GM23338 (cell line): ENCODE results near the gene WFS1. TPM values are rescaled to one million over a fixed set of nuclear protein-coding genes. Genes with fewer than 3 reads are reported as not detected.

ENCODE experiments used
- ATAC-seq: fragments of 200-7000 bp; cut with Tn5 transposase; 3 replicates; pipeline ENCODE4 v1.9.1; 2020
- DNase-seq: peaks from one replicate; pipeline ENCODE4 v3.0.0-alpha.2; 2015; ENCODE audit warnings: low spot score
- H2AFZ ChIP-seq: fragments of 200-600 bp; sonication (generic); 2 replicates; pipeline ENCODE4 v1.8.0; 2016; ENCODE audit warnings: antibody characterized with exemption, mild to moderate bottlenecking, moderate library complexity
- H3F3A ChIP-seq: fragments of 200-600 bp; sonication (generic); replicated peaks from 2 replicates; pipeline ENCODE4 v1.8.0; 2017; ENCODE audit warnings: antibody characterized with exemption, mixed run types, low read depth
- H3K27ac ChIP-seq: fragments of 200-600 bp; sonication (generic); 2 replicates; pipeline ENCODE4 v1.6.1; 2016; ENCODE audit warnings: low read depth
- H3K27me3 ChIP-seq: fragments of 200-600 bp; sonication (generic); 2 replicates; pipeline ENCODE4 v1.8.0; 2016; ENCODE audit warnings: mild to moderate bottlenecking, mixed run types, moderate library complexity; ENCODE audit not compliant: insufficient read depth
- H3K36me3 ChIP-seq: fragments of 200-600 bp; sonication (generic); 2 replicates; pipeline ENCODE4 v1.8.0; 2016; ENCODE audit warnings: mild to moderate bottlenecking; ENCODE audit not compliant: insufficient read depth
- H3K4me1 ChIP-seq: fragments of 200-600 bp; sonication (generic); 2 replicates; pipeline ENCODE4 v1.8.0; 2016; ENCODE audit warnings: mild to moderate bottlenecking, moderate library complexity; ENCODE audit not compliant: insufficient read depth
- H3K4me2 ChIP-seq: fragments of 200-600 bp; sonication (generic); 2 replicates; pipeline ENCODE4 v1.7.1; 2017; ENCODE audit warnings: mixed run types
- H3K4me3 ChIP-seq: fragments of 200-600 bp; sonication (generic); 2 replicates; pipeline ENCODE4 v1.6.1; 2016; ENCODE audit warnings: mixed run types
- H3K79me2 ChIP-seq: fragments of 200-600 bp; sonication (generic); replicated peaks from 2 replicates; pipeline ENCODE4 v1.8.0; 2017; ENCODE audit warnings: mild to moderate bottlenecking; ENCODE audit not compliant: insufficient read depth
- H3K9me2 ChIP-seq: fragments of 200-600 bp; sonication (generic); 2 replicates; pipeline ENCODE4 v1.8.0; 2017; ENCODE audit not compliant: insufficient read depth
- H4K20me1 ChIP-seq: fragments of 200-600 bp; sonication (generic); replicated peaks from 2 replicates; pipeline ENCODE4 v1.8.0; 2017; ENCODE audit warnings: mild to moderate bottlenecking; ENCODE audit not compliant: insufficient read depth
- H3K27ac Mint-ChIP-seq: 2 replicates; pipeline ENCODE4 v1.8.0; 2020; ENCODE audit warnings: inconsistent platforms, mild to moderate bottlenecking, moderate library complexity, mixed read lengths
- H3K27me3 Mint-ChIP-seq: 3 replicates; pipeline ENCODE4 v1.8.0; 2022; ENCODE audit warnings: low read depth, mild to moderate bottlenecking, moderate library complexity, mixed read lengths, inconsistent platforms; ENCODE audit not compliant: insufficient read depth, poor library complexity
- H3K36me3 Mint-ChIP-seq: 3 replicates; pipeline ENCODE4 v1.8.0; 2021; ENCODE audit warnings: low read depth, mild to moderate bottlenecking, inconsistent platforms, moderate library complexity, mixed read lengths
- H3K4me1 Mint-ChIP-seq: 3 replicates; pipeline ENCODE4 v1.8.0; 2020; ENCODE audit warnings: mild to moderate bottlenecking, inconsistent platforms, mixed read lengths
- H3K4me3 Mint-ChIP-seq: 3 replicates; pipeline ENCODE4 v1.8.0; 2021; ENCODE audit warnings: moderate library complexity, mild to moderate bottlenecking, inconsistent platforms, mixed read lengths
- H3K9me3 Mint-ChIP-seq: 3 replicates; pipeline ENCODE4 v1.8.0; 2020; ENCODE audit warnings: moderate library complexity, mild to moderate bottlenecking, inconsistent platforms, mixed read lengths
- CREB1 ChIP-seq: fragments of 250-450 bp; sonication (Bioruptor Pico); IDR thresholded peaks from 2 replicates; pipeline ENCODE4 v1.5.0; 2020; ENCODE audit warnings: low read depth, mild to moderate bottlenecking, moderate library complexity
- CTCF ChIP-seq, 2 experiments: fragments of 200-600 bp in 1 of 2; sonication (generic) in 1 of 2; conservative IDR thresholded peaks; 2 replicates each; pipeline versions ENCODE4 v1.5.1 to v1.6.1; 2016 to 2017; ENCODE audit warnings: antibody characterized with exemption in 2 of 2, low read depth in 2 of 2, mild to moderate bottlenecking in 2 of 2, moderate library complexity in 1 of 2
- ETS1 ChIP-seq: IDR thresholded peaks from 2 replicates; pipeline ENCODE4 v1.6.1; 2016; ENCODE audit warnings: antibody characterized with exemption
- EZH2 ChIP-seq: fragments of 200-600 bp; sonication (generic); IDR thresholded peaks from one replicate; pipeline ENCODE4 v1.8.0; 2017; ENCODE audit warnings: antibody characterized with exemption, mild to moderate bottlenecking, low read depth; ENCODE audit not compliant: unreplicated experiment
- EZH2phosphoT487 ChIP-seq: fragments of 200-600 bp; sonication (generic); IDR thresholded peaks from one replicate; pipeline ENCODE4 v1.8.1; 2018; ENCODE audit warnings: antibody characterized with exemption; ENCODE audit not compliant: unreplicated experiment
- JUNB ChIP-seq: IDR thresholded peaks from one replicate; pipeline ENCODE4 v1.6.1; 2016; ENCODE audit warnings: antibody characterized with exemption; ENCODE audit not compliant: unreplicated experiment
- NANOG ChIP-seq: IDR thresholded peaks from 2 replicates; pipeline ENCODE4 v1.6.1; 2016; ENCODE audit warnings: antibody characterized with exemption, borderline replicate concordance
- POLR2AphosphoS5 ChIP-seq: IDR thresholded peaks from 2 replicates; pipeline ENCODE4 v1.6.1; 2016; ENCODE audit warnings: antibody characterized with exemption, low read depth
- REST ChIP-seq: IDR thresholded peaks from one replicate; pipeline ENCODE4 v1.6.1; 2018; ENCODE audit warnings: antibody characterized with exemption; ENCODE audit not compliant: unreplicated experiment
- STAT1 ChIP-seq: IDR thresholded peaks from one replicate; pipeline ENCODE4 v1.6.1; 2016; ENCODE audit warnings: antibody characterized with exemption; ENCODE audit not compliant: unreplicated experiment
- ZNF114 ChIP-seq: fragments of 250-450 bp; sonication (Bioruptor Pico); IDR thresholded peaks from 2 replicates; pipeline ENCODE4 v1.5.0; 2020; ENCODE audit warnings: mild to moderate bottlenecking, moderate library complexity
- polyA plus RNA-seq: library from polyadenylated mRNA; unstranded; fragments of >200 nt; fragmentation: Nextera tagmentation; extraction: Ambion mirVana; gene quantifications from 2 replicates; pipeline ENCODE4 v1.2.1, GENCODE V29; 2016
- total RNA-seq: library from RNA; depleted of rRNA; stranded (reverse); fragments of >200 nt; shearing (Covaris generic); gene quantifications from 2 replicates; pipeline ENCODE4 v1.2.3, GENCODE V29; 2014

WFS1 gene
- total and polyA plus RNA-seq, 2 experiments from 2014 or later, result 24.7 to 45.4 TPM

- TF ChIP-seq REST, result no peak
- no peak for TF ChIP-seq STAT1
- TF ChIP-seq CREB1 (CRISPR knock-in tag), result no peak
- no peak for TF ChIP-seq EZH2
Measured at GRCh38 chr4:6319530-6320150, 50.0 kb downstream of the WFS1 start (continued).

- ATAC-seq, result no peak
- Histone ChIP-seq H3K4me1 (no peaks in the 10 kb centered on the region), H3K27ac (no peak overlapping the region), H3F3A (no peaks in the 10 kb centered on the region), H3K36me3 (no peaks in the 10 kb centered on the region), H4K20me1 (no peaks in the 10 kb centered on the region), H3K4me2 (no peak overlapping the region), H3K9me2 (no peaks in the 10 kb centered on the region), H3K4me3 (no peak overlapping the region), H3K27me3 (no peaks in the 10 kb centered on the region), H3K79me2 (no peaks in the 10 kb centered on the region), H2AFZ (no peak overlapping the region)
- peaks cover 13% of the 10 kb centered on the region for H3K27me3 Mint-ChIP-seq
- no peak overlapping the region for H3K27ac Mint-ChIP-seq
- no peak overlapping the region for H3K4me3 Mint-ChIP-seq
- DNase-seq, result no peak
- peaks cover 3% of the 10 kb centered on the region; the same call in 2 of the 3 replicates for H3K9me3 Mint-ChIP-seq
- no peaks in the 10 kb centered on the region for H3K36me3 Mint-ChIP-seq
- H3K4me1 Mint-ChIP-seq, result peaks cover 4% of the 10 kb centered on the region; the same call in 2 of the 3 replicates
- TF ChIP-seq ZNF114 (CRISPR knock-in tag), result no peak
- TF ChIP-seq JUNB, result no peak
- no peak for TF ChIP-seq REST
- TF ChIP-seq CTCF (conservative IDR thresholded peaks at IDR 0.05; ENCODE audit: low read depth in 2 of 2), result no peak
- no peak for TF ChIP-seq NANOG
- TF ChIP-seq POLR2AphosphoS5, result no peak
- TF ChIP-seq STAT1, result no peak
- no peak for TF ChIP-seq EZH2phosphoT487
- TF ChIP-seq ETS1, result no peak
Measured at GRCh38 chr4:6320663-6321062, 51.0 kb downstream of the WFS1 start.
